Measurements from ENCODE around the gene SPOCK1.

SPOCK1 gene

GRCh38 chr5:137470921-137471220 is 28.3 kb downstream of the SPOCK1 start:
- no peak for TF ChIP-seq CTCF (IDR thresholded peaks at IDR 0.05)

GRCh38 chr5:137470111-137470920 is 28.8 kb downstream of the SPOCK1 start:
- no peak for TF ChIP-seq CTCF (IDR thresholded peaks at IDR 0.05)

- TF ChIP-seq CTCF (IDR thresholded peaks at IDR 0.05), result no peak
These were observed 32.2 kb downstream of the SPOCK1 start for GRCh38 chr5:137466889-137467288.

GRCh38 chr5:137465930-137466329 is 33.2 kb downstream of the SPOCK1 start:
- TF ChIP-seq CTCF (IDR thresholded peaks at IDR 0.05), result no peak

- TF ChIP-seq CTCF (IDR thresholded peaks at IDR 0.05), result no peak
These were observed 36.2 kb downstream of the SPOCK1 start for GRCh38 chr5:137462816-137463520.

- TF ChIP-seq CTCF (IDR thresholded peaks at IDR 0.05), result no peak
These were observed 36.9 kb downstream of the SPOCK1 start for GRCh38 chr5:137462265-137462590.

- TF ChIP-seq CTCF (IDR thresholded peaks at IDR 0.05), result no peak
These were observed 37.5 kb downstream of the SPOCK1 start for GRCh38 chr5:137461391-137462264.
